Transverse colon (tissue), 4 donors: ENCODE data around the gene BAZ2B. TPM values are rescaled to one million over a fixed set of nuclear protein-coding genes. Genes with fewer than 3 reads are reported as not detected.

Experiments
- DNase-seq: peaks from one replicate; pipeline ENCODE4 v3.0.0-alpha.2; 2019
- H3K27ac ChIP-seq, 4 donors: fragments of 200-600 bp; sonication (generic); 2 replicates each; pipeline ENCODE4 v1.5.1; 2016 to 2018; ENCODE audit warnings: inconsistent platforms in 4 of 4
- H3K27me3 ChIP-seq: fragments of 200-600 bp; sonication (generic); 2 replicates; pipeline ENCODE4 v1.5.1; 2017; ENCODE audit warnings: inconsistent platforms
- H3K36me3 ChIP-seq, 4 donors: fragments of 200-600 bp; sonication (generic); 2 replicates each; pipeline ENCODE4 v1.5.1; 2017 to 2019; ENCODE audit warnings: inconsistent platforms in 4 of 4
- H3K4me1 ChIP-seq, 4 donors: fragments of 200-600 bp; sonication (generic); 2 replicates each; pipeline ENCODE4 v1.5.1; 2017 to 2020; ENCODE audit warnings: inconsistent platforms in 4 of 4
- H3K4me3 ChIP-seq, 4 donors: fragments of 200-600 bp; sonication (generic); 1 replicate in 1 of 4; 2 replicates in 3 of 4; pipeline versions ENCODE4 v1.5.1 to v1.6.1; 2017 to 2019; ENCODE audit warnings: inconsistent platforms in 4 of 4
- H3K9me3 ChIP-seq, 2 donors: fragments of 200-600 bp; sonication (generic); 2 replicates each; pipeline ENCODE4 v1.5.1; 2017 to 2019; ENCODE audit warnings: inconsistent platforms in 2 of 2
- CTCF ChIP-seq, 5 experiments: fragments of 200-600 bp in 3 of 5; fragments of 450-650 bp in 2 of 5; sonication (generic) in 3 of 5; IDR thresholded peaks; 1 replicate in 2 of 5; 2 replicates in 3 of 5; pipeline ENCODE4 v1.5.1; 2016 to 2017; ENCODE audit warnings: antibody characterized with exemption in 5 of 5, inconsistent platforms in 3 of 5, mild to moderate bottlenecking in 2 of 5, moderate library complexity in 1 of 5
- EP300 ChIP-seq: sonication (generic); formaldehyde crosslinking; IDR thresholded peaks from one replicate; pipeline ENCODE4 v1.6.1; 2017; ENCODE audit warnings: antibody characterized with exemption, low read depth
- POLR2A ChIP-seq: fragments of 450-650 bp; IDR thresholded peaks from one replicate; pipeline ENCODE4 v1.6.1; 2016; ENCODE audit warnings: antibody characterized with exemption, mild to moderate bottlenecking, moderate library complexity
- POLR2AphosphoS5 ChIP-seq, 3 donors: sonication (generic); formaldehyde crosslinking; IDR thresholded peaks; one replicate each; pipeline ENCODE4 v1.6.1; 2016; ENCODE audit warnings: antibody characterized with exemption in 3 of 3
- WGBS, 2 donors: methylation state at CpG; one replicate each; pipeline ENCODE4 v1.1.5; 2018; ENCODE audit warnings: low coverage in 1 of 2; 5-methylcytosine and 5-hydroxymethylcytosine counted together
- in situ Hi-C, 4 donors: fragments of 200-750 bp; cut with MboI; loops; one replicate each; pipeline versions ENCODE4 v1.15.0 to v1.15.1; 2017; ENCODE audit warnings: low sequenced_read_pairs in 3 of 4, low pct_ligation_motif_present in 1 of 4, low pct_unique_long_range_greater_than_20kb in 1 of 4
- intact Hi-C: fragments of 100-400 bp; cut with DNase I; formaldehyde crosslinking; loops from one replicate; pipeline ENCODE4 v1.15.1; 2023; ENCODE audit warnings: low total_unique reads
- total RNA-seq, 4 donors: library from RNA; depleted of rRNA; stranded (reverse); fragments of >200 nt; gene quantifications; one replicate each; pipeline ENCODE4 v1.1.0, GENCODE V29; 2016

BAZ2B gene
- total RNA-seq, 4 donors from 2014 or later: 42.3 to 104 (median 81.3) TPM

GRCh38 chr2:159531475-159531874 lies 84.9 kb downstream of the BAZ2B start:
- no peak for DNase-seq
- Histone ChIP-seq H3K4me1 (no peaks in the 10 kb centered on the region), H3K27ac (no peak overlapping the region), H3K4me3 (no peak overlapping the region), H3K9me3 (no peaks in the 10 kb centered on the region), H3K36me3 (no peaks in the 10 kb centered on the region), H3K27me3 (no peaks in the 10 kb centered on the region)
- TF ChIP-seq POLR2A (no peak), POLR2AphosphoS5 (IDR thresholded peaks at IDR 0.05) (no peak), CTCF (IDR thresholded peaks at IDR 0.05) (no peak), EP300 (no peak)
- intact Hi-C loops: no loop called here
- WGBS, 2 donors: 86 to 93% methylated on average over 1 of the region's 1 CpG
- in situ Hi-C loops: no loop called here

GRCh38 chr2:159526433-159526832 lies 89.9 kb downstream of the BAZ2B start:
- intact Hi-C loops (no loop called here), in situ Hi-C loops (no loop called here)
- TF ChIP-seq CTCF (IDR thresholded peaks at IDR 0.05): no peak
- TF ChIP-seq POLR2A: no peak
- TF ChIP-seq POLR2AphosphoS5 (IDR thresholded peaks at IDR 0.05): no peak
- no peak for TF ChIP-seq EP300
- Histone ChIP-seq H3K36me3 (no peaks in the 10 kb centered on the region), H3K27me3 (no peaks in the 10 kb centered on the region), H3K4me1 (no peaks in the 10 kb centered on the region), H3K9me3 (no peaks in the 10 kb centered on the region), H3K27ac (no peak overlapping the region), H3K4me3 (no peak overlapping the region)
- 74 to 75% methylated on average over 1 of the region's 1 CpG for WGBS, 2 donors
- DNase-seq: no peak

GRCh38 chr2:159525012-159525411 lies 91.3 kb downstream of the BAZ2B start:
- Histone ChIP-seq H3K27ac (no peak overlapping the region), H3K9me3 (no peaks in the 10 kb centered on the region), H3K36me3 (no peaks in the 10 kb centered on the region), H3K4me3 (no peak overlapping the region), H3K27me3 (no peaks in the 10 kb centered on the region), H3K4me1 (no peaks in the 10 kb centered on the region)
- TF ChIP-seq CTCF (IDR thresholded peaks at IDR 0.05) (no peak), POLR2A (no peak), POLR2AphosphoS5 (IDR thresholded peaks at IDR 0.05) (no peak), EP300 (no peak)
- no peak for DNase-seq
- in situ Hi-C loops (no loop called here), intact Hi-C loops (no loop called here)
- 90 to 96% methylated on average over 2 to 3 of the region's 3 CpGs for WGBS, 2 donors

GRCh38 chr2:159521272-159521671 lies 95.1 kb downstream of the BAZ2B start:
- intact Hi-C loops (no loop called here), in situ Hi-C loops (no loop called here)
- Histone ChIP-seq H3K27me3 (no peaks in the 10 kb centered on the region), H3K4me3 (no peak overlapping the region), H3K36me3 (no peaks in the 10 kb centered on the region), H3K9me3 (no peaks in the 10 kb centered on the region), H3K4me1 (peaks cover 0 to 20% (median 7%) of the 10 kb centered on the region in 4 donors), H3K27ac (no peak overlapping the region)
- no peak for TF ChIP-seq CTCF (IDR thresholded peaks at IDR 0.05)
- no peak for DNase-seq
- WGBS, 2 donors: 82 to 84% methylated on average over 2 of the region's 2 CpGs
